ENCODE measurements around the gene MMP25. TPM values are rescaled to one million over a fixed set of nuclear protein-coding genes. Genes with fewer than 3 reads are reported as not detected.

Gene MMP25
- total RNA-seq, 1 donor from 2014 or later, result 10.2 TPM

- H3K4me3 Mint-ChIP-seq, result peak overlapping the region; percentile 78
- intact Hi-C loops (cut with micrococcal nuclease), result no loop called here
- H3K27ac Mint-ChIP-seq, result peak overlapping the region; percentile 78
- H3K9me3 Mint-ChIP-seq, result peaks cover 3% of the 10 kb centered on the region
- H3K4me1 Mint-ChIP-seq, result peaks cover 40% of the 10 kb centered on the region
- H3K27me3 Mint-ChIP-seq, result no peaks in the 10 kb centered on the region
- DNase-seq, result peak; percentile 69
- H3K36me3 Mint-ChIP-seq (ENCODE audit: low read depth), result peaks cover 11% of the 10 kb centered on the region
Measured at GRCh38 chr16:3086596-3087242, 40.4 kb downstream of the MMP25 start.

GRCh38 chr16:3087243-3088235 lies 41.2 kb downstream of the MMP25 start:
- Mint-ChIP-seq H3K9me3 (peaks cover 3% of the 10 kb centered on the region), H3K27ac (peak overlapping the region; percentile 78), H3K4me1 (peaks cover 38% of the 10 kb centered on the region), H3K36me3 (ENCODE audit: low read depth) (peaks cover 8% of the 10 kb centered on the region), H3K27me3 (no peaks in the 10 kb centered on the region), H3K4me3 (peak overlapping the region; percentile 78)
- intact Hi-C loops (cut with micrococcal nuclease), result no loop called here
- no peak for DNase-seq

GRCh38 chr16:3088450-3088849 lies 42.1 kb downstream of the MMP25 start:
- intact Hi-C loops (cut with micrococcal nuclease), result no loop called here
- Mint-ChIP-seq H3K9me3 (no peaks in the 10 kb centered on the region), H3K27ac (peak overlapping the region; percentile 73), H3K4me3 (no peak overlapping the region), H3K4me1 (peaks cover 40% of the 10 kb centered on the region), H3K27me3 (no peaks in the 10 kb centered on the region), H3K36me3 (ENCODE audit: low read depth) (peaks cover 4% of the 10 kb centered on the region)
- DNase-seq, result no peak

GRCh38 chr16:3088925-3089716 lies 42.8 kb downstream of the MMP25 start:
- intact Hi-C loops (cut with micrococcal nuclease), result no loop called here
- Mint-ChIP-seq H3K9me3 (no peaks in the 10 kb centered on the region), H3K27ac (no peak overlapping the region), H3K36me3 (ENCODE audit: low read depth) (peaks cover 4% of the 10 kb centered on the region), H3K27me3 (no peaks in the 10 kb centered on the region), H3K4me1 (peaks cover 38% of the 10 kb centered on the region), H3K4me3 (no peak overlapping the region)
- DNase-seq, result no peak

GRCh38 chr16:3089717-3090592 lies 43.6 kb downstream of the MMP25 start:
- intact Hi-C loops (cut with micrococcal nuclease), result no loop called here
- Mint-ChIP-seq H3K4me3 (no peak overlapping the region), H3K27ac (no peak overlapping the region), H3K36me3 (ENCODE audit: low read depth) (no peaks in the 10 kb centered on the region), H3K27me3 (no peaks in the 10 kb centered on the region), H3K9me3 (no peaks in the 10 kb centered on the region), H3K4me1 (peaks cover 37% of the 10 kb centered on the region)
- DNase-seq, result no peak

- intact Hi-C loops (cut with micrococcal nuclease), result no loop called here
- no peak overlapping the region for H3K27ac Mint-ChIP-seq
- H3K4me3 Mint-ChIP-seq, result no peak overlapping the region
- H3K4me1 Mint-ChIP-seq, result peaks cover 36% of the 10 kb centered on the region
- H3K27me3 Mint-ChIP-seq, result no peaks in the 10 kb centered on the region
- no peak for DNase-seq
- H3K9me3 Mint-ChIP-seq, result no peaks in the 10 kb centered on the region
- no peaks in the 10 kb centered on the region for H3K36me3 Mint-ChIP-seq (ENCODE audit: low read depth)
Measured at GRCh38 chr16:3091551-3091950, 45.2 kb downstream of the MMP25 start.

GRCh38 chr16:3092501-3092941 lies 46.2 kb downstream of the MMP25 start:
- intact Hi-C loops (cut with micrococcal nuclease), result no loop called here
- no peaks in the 10 kb centered on the region for H3K36me3 Mint-ChIP-seq (ENCODE audit: low read depth)
- peaks cover 31% of the 10 kb centered on the region for H3K4me1 Mint-ChIP-seq

GRCh38 chr16:3094289-3095027 lies 48.1 kb downstream of the MMP25 start:
- peak; percentile 88 for DNase-seq
- H3K27ac Mint-ChIP-seq, result peak overlapping the region; percentile 74
- H3K4me1 Mint-ChIP-seq, result peaks cover 28% of the 10 kb centered on the region
- intact Hi-C loops (cut with micrococcal nuclease), result no loop called here
- H3K9me3 Mint-ChIP-seq, result no peaks in the 10 kb centered on the region
- peak overlapping the region; percentile 30 for H3K4me3 Mint-ChIP-seq
- H3K36me3 Mint-ChIP-seq (ENCODE audit: low read depth), result no peaks in the 10 kb centered on the region
- H3K27me3 Mint-ChIP-seq, result no peaks in the 10 kb centered on the region

More at GRCh38 chr16:3092501-3092941, 46.2 kb downstream of the MMP25 start:
- no peak for DNase-seq
- Mint-ChIP-seq H3K4me3 (no peak overlapping the region), H3K9me3 (no peaks in the 10 kb centered on the region), H3K27ac (no peak overlapping the region), H3K27me3 (no peaks in the 10 kb centered on the region)

- H3K4me1 Mint-ChIP-seq, result peaks cover 34% of the 10 kb centered on the region
- DNase-seq, result peak; percentile 90
- H3K27ac Mint-ChIP-seq, result peak overlapping the region; percentile 37
- no peaks in the 10 kb centered on the region for H3K9me3 Mint-ChIP-seq
- intact Hi-C loops (cut with micrococcal nuclease), result loop anchor here (1.0 kb wide), 1 partner anchor 33 kb away; no protein-coding TSS in a partner anchor
- no peaks in the 10 kb centered on the region for H3K36me3 Mint-ChIP-seq (ENCODE audit: low read depth)
- H3K27me3 Mint-ChIP-seq, result peaks cover 2% of the 10 kb centered on the region
- H3K4me3 Mint-ChIP-seq, result no peak overlapping the region
Measured at GRCh38 chr16:3095869-3096268, 49.5 kb downstream of the MMP25 start.

- Mint-ChIP-seq H3K9me3 (no peaks in the 10 kb centered on the region), H3K4me3 (no peak overlapping the region), H3K27ac (no peak overlapping the region), H3K27me3 (peaks cover 2% of the 10 kb centered on the region), H3K4me1 (peaks cover 34% of the 10 kb centered on the region), H3K36me3 (ENCODE audit: low read depth) (no peaks in the 10 kb centered on the region)
- no peak for DNase-seq
- intact Hi-C loops (cut with micrococcal nuclease), result loop anchor here (1.0 kb wide), 1 partner anchor 33 kb away; no protein-coding TSS in a partner anchor
Measured at GRCh38 chr16:3096362-3096761, 50.0 kb downstream of the MMP25 start.

- no peaks in the 10 kb centered on the region for H3K36me3 Mint-ChIP-seq (ENCODE audit: low read depth)
- peaks cover 2% of the 10 kb centered on the region for H3K27me3 Mint-ChIP-seq
- no peaks in the 10 kb centered on the region for H3K9me3 Mint-ChIP-seq
- intact Hi-C loops (cut with micrococcal nuclease), result no loop called here
- H3K4me3 Mint-ChIP-seq, result no peak overlapping the region
- H3K4me1 Mint-ChIP-seq, result peaks cover 36% of the 10 kb centered on the region
- no peak for DNase-seq
- H3K27ac Mint-ChIP-seq, result no peak overlapping the region
Measured at GRCh38 chr16:3097266-3097665, 50.9 kb downstream of the MMP25 start.

Measured in activated CD4-positive, alpha-beta T cell treated with anti-CD3 and anti-CD28 coated beads, Interleukin-2, amount 10 ng/mL, durations not matched to agents 24 days and 14 days (primary cell).